Measurements from ENCODE around the gene ACSM5.

Gene ACSM5

GRCh38 chr16:20409398-20410120, at the start of gene ACSM5:
ACSM5 (plus strand) TSS chr16:20409534; CDS start chr16:20411485, 1,951 bp downstream.
- DNase-seq (ENCODE audit: low read depth in 2 of 2), result no peak

- no peak for DNase-seq (ENCODE audit: low read depth in 2 of 2)
These were observed 49.3 kb upstream of the ACSM5 start for GRCh38 chr16:20359997-20360396.

- DNase-seq (ENCODE audit: low read depth in 2 of 2), result no peak
These were observed 46.1 kb upstream of the ACSM5 start for GRCh38 chr16:20363191-20363590.

GRCh38 chr16:20364051-20364450, 45.3 kb upstream of the ACSM5 start:
- DNase-seq (ENCODE audit: low read depth in 2 of 2), result no peak

- DNase-seq (ENCODE audit: low read depth in 2 of 2), result no peak
These were observed 39.8 kb upstream of the ACSM5 start for GRCh38 chr16:20369452-20370054.

GRCh38 chr16:20372701-20373100, 36.6 kb upstream of the ACSM5 start:
- no peak for DNase-seq (ENCODE audit: low read depth in 2 of 2)

GRCh38 chr16:20377181-20377580, 32.2 kb upstream of the ACSM5 start:
- DNase-seq (ENCODE audit: low read depth in 2 of 2), result no peak

GRCh38 chr16:20380782-20381181, 28.6 kb upstream of the ACSM5 start:
- DNase-seq (ENCODE audit: low read depth in 2 of 2), result no peak

- no peak for DNase-seq (ENCODE audit: low read depth in 2 of 2)
These were observed 27.0 kb upstream of the ACSM5 start for GRCh38 chr16:20382202-20382948.

- peak; percentile 21 to 26 for DNase-seq (ENCODE audit: low read depth in 2 of 2)
These were observed 26.0 kb upstream of the ACSM5 start for GRCh38 chr16:20383106-20384029.

GRCh38 chr16:20385844-20386832, 23.2 kb upstream of the ACSM5 start:
- peak; percentile 44 to 57 for DNase-seq (ENCODE audit: low read depth in 2 of 2)

- DNase-seq (ENCODE audit: low read depth in 2 of 2), result no peak
These were observed 21.4 kb upstream of the ACSM5 start for GRCh38 chr16:20387978-20388377.

GRCh38 chr16:20388854-20389253, 20.5 kb upstream of the ACSM5 start:
- no peak for DNase-seq (ENCODE audit: low read depth in 2 of 2)

- no peak for DNase-seq (ENCODE audit: low read depth in 2 of 2)
These were observed 18.3 kb upstream of the ACSM5 start for GRCh38 chr16:20391045-20391444.

GRCh38 chr16:20393801-20394577, 15.3 kb upstream of the ACSM5 start:
- DNase-seq (ENCODE audit: low read depth in 2 of 2), result no peak

GRCh38 chr16:20395946-20396345, 13.4 kb upstream of the ACSM5 start:
- DNase-seq (ENCODE audit: low read depth in 2 of 2), result no peak

- DNase-seq (ENCODE audit: low read depth in 2 of 2), result no peak
These were observed 12.4 kb upstream of the ACSM5 start for GRCh38 chr16:20396846-20397467.

GRCh38 chr16:20397468-20398074, 11.8 kb upstream of the ACSM5 start:
- DNase-seq (ENCODE audit: low read depth in 2 of 2), result no peak

- no peak for DNase-seq (ENCODE audit: low read depth in 2 of 2)
These were observed 10.7 kb upstream of the ACSM5 start for GRCh38 chr16:20398603-20399002.
